Mucosa of descending colon (tissue), 3 donors: Measurements from ENCODE around the gene NAIF1. TPM values are rescaled to one million over a fixed set of nuclear protein-coding genes. Genes with fewer than 3 reads are reported as not detected.
A peak's percentile ranks its signal among the peaks of the same experiment; 100 is the strongest.

Source experiments
- ATAC-seq: fragments of 200-7000 bp; cut with Tn5 transposase; one replicate; pipeline ENCODE4 v1.9.1; 2020; ENCODE audit warnings: mild to moderate bottlenecking, moderate library complexity
- DNase-seq, 3 donors: peaks; one replicate each; pipeline ENCODE4 v3.0.0-alpha.2; 2020
- H3K36me3 ChIP-seq: fragments of 200-600 bp; one replicate; pipeline ENCODE4 v1.8.0; 2021; ENCODE audit warnings: low read depth, mild to moderate bottlenecking
- H3K4me1 ChIP-seq: fragments of 200-600 bp; one replicate; pipeline ENCODE4 v1.8.0; 2021; ENCODE audit warnings: low read depth, mild to moderate bottlenecking
- H3K4me3 ChIP-seq: fragments of 200-600 bp; one replicate; pipeline ENCODE4 v1.8.0; 2021; ENCODE audit warnings: mild to moderate bottlenecking
- H3K9me3 ChIP-seq: fragments of 200-600 bp; one replicate; pipeline ENCODE4 v1.8.0; 2021; ENCODE audit warnings: mild to moderate bottlenecking
- CTCF ChIP-seq: fragments of 200-600 bp; IDR thresholded peaks from one replicate; pipeline ENCODE4 v1.8.0; 2022; ENCODE audit warnings: antibody characterized with exemption, mild to moderate bottlenecking
- intact Hi-C, 2 donors: fragments of 100-400 bp; cut with DNase I in 1 of 2; cut with micrococcal nuclease in 1 of 2; formaldehyde crosslinking; loops; one replicate each; pipeline versions ENCODE4 v1.11.0 to v1.11.1; 2022; cut with DNase I, micrococcal nuclease
- total RNA-seq, 3 donors: library from RNA; stranded (reverse); fragmentation: NEBNext Ultra II Directional in 2 of 3; extraction: Animal tissue kit (Norgen Biotek cat#: 25700) in 2 of 3; gene quantifications; one replicate each; pipeline versions ENCODE4 v1.2.1 to v1.2.4, GENCODE V29; 2021 to 2023
- donor health status: DM: no; HTN: no; CAD: no; lungs with moderate emphysema.
- donor health status: DM: no; HTN: no; CAD: no.
- donor health status: DM: no; HTN: yes; CAD: no.

NAIF1 gene
- total RNA-seq, 3 donors from 2014 or later, result 10.4 to 12.6 (median 11.9) TPM

- H3K36me3 ChIP-seq, result peaks cover 9% of the 10 kb centered on the region
- no peak for TF ChIP-seq CTCF
- no peak overlapping the region for H3K4me3 ChIP-seq
- H3K4me1 ChIP-seq, result peaks cover 60% of the 10 kb centered on the region
- intact Hi-C loops, result no loop called here
- DNase-seq, result peak in 1 of 3 donors; percentile 30
- no peak for ATAC-seq
- H3K9me3 ChIP-seq, result no peaks in the 10 kb centered on the region
Observed at GRCh38 chr9:128096616-128097536, 29.8 kb upstream of the NAIF1 start.

- H3K4me1 ChIP-seq, result peaks cover 55% of the 10 kb centered on the region
- H3K9me3 ChIP-seq, result no peaks in the 10 kb centered on the region
- no peak overlapping the region for H3K4me3 ChIP-seq
- H3K36me3 ChIP-seq, result no peaks in the 10 kb centered on the region
- TF ChIP-seq CTCF, result no peak
- ATAC-seq (no peak), DNase-seq (peak in 1 of 3 donors; percentile 14)
- intact Hi-C loops, result no loop called here
Observed at GRCh38 chr9:128094950-128095544, 27.9 kb upstream of the NAIF1 start.

- no peaks in the 10 kb centered on the region for H3K9me3 ChIP-seq
- intact Hi-C loops, result no loop called here
- no peak for TF ChIP-seq CTCF
- no peak overlapping the region for H3K4me3 ChIP-seq
- no peaks in the 10 kb centered on the region for H3K36me3 ChIP-seq
- DNase-seq (peak; percentile 82 to 89 (median 88)), ATAC-seq (peak; percentile 78)
- H3K4me1 ChIP-seq, result peaks cover 48% of the 10 kb centered on the region
Observed at GRCh38 chr9:128094166-128094949, 27.2 kb upstream of the NAIF1 start.

GRCh38 chr9:128093011-128093410, 25.9 kb upstream of the NAIF1 start:
- no peak for TF ChIP-seq CTCF
- DNase-seq (no peak), ATAC-seq (no peak)
- no peaks in the 10 kb centered on the region for H3K9me3 ChIP-seq
- peaks cover 34% of the 10 kb centered on the region for H3K4me1 ChIP-seq
- intact Hi-C loops, result no loop called here
- no peak overlapping the region for H3K4me3 ChIP-seq
- no peaks in the 10 kb centered on the region for H3K36me3 ChIP-seq

- peaks cover 28% of the 10 kb centered on the region for H3K4me1 ChIP-seq
- intact Hi-C loops, result no loop called here
- DNase-seq, result peak in 1 of 3 donors; percentile 21
Observed at GRCh38 chr9:128092199-128092977, 25.3 kb upstream of the NAIF1 start.

More at GRCh38 chr9:128092199-128092977, 25.3 kb upstream of the NAIF1 start:
- H3K4me3 ChIP-seq, result no peak overlapping the region
- no peak for TF ChIP-seq CTCF
- no peak for ATAC-seq
- no peaks in the 10 kb centered on the region for H3K9me3 ChIP-seq
- no peaks in the 10 kb centered on the region for H3K36me3 ChIP-seq
